Naive B cell (primary cell): ENCODE data around the gene CRCP. TPM values are rescaled to one million over a fixed set of nuclear protein-coding genes. Genes with fewer than 3 reads are reported as not detected.
"Not testable (repeated sequence)": the region's sequence is repeated elsewhere in the genome, so short reads cannot be mapped to it uniquely, and the experiment has no call there.

Source experiments
- ATAC-seq, 2 donors: fragments of 150-1000 bp; cut with Tn5 transposase; 2 replicates each; pipeline ENCODE4 v1.10.0; 2021; ENCODE audit warnings: low read depth in 2 of 2, mild to moderate bottlenecking in 2 of 2, moderate library complexity in 2 of 2
- DNase-seq: peaks from one replicate; pipeline ENCODE4 v3.0.0; 2022
- H3K27ac Mint-ChIP-seq, 6 donors: one replicate each; pipeline ENCODE4 v1.8.0; 2020 to 2022; ENCODE audit warnings: mild to moderate bottlenecking in 6 of 6, mixed read lengths in 6 of 6, moderate library complexity in 5 of 6, inconsistent platforms in 2 of 6
- H3K27me3 Mint-ChIP-seq, 3 donors: one replicate each; pipeline ENCODE4 v1.8.0; 2021 to 2022; ENCODE audit warnings: mixed read lengths in 3 of 3, mild to moderate bottlenecking in 1 of 3
- H3K36me3 Mint-ChIP-seq, 2 donors: one replicate each; pipeline ENCODE4 v1.8.0; 2020 to 2022; ENCODE audit warnings: mixed read lengths in 2 of 2, inconsistent platforms in 1 of 2, mild to moderate bottlenecking in 1 of 2
- H3K4me1 Mint-ChIP-seq, 3 donors: one replicate each; pipeline ENCODE4 v1.8.0; 2020 to 2022; ENCODE audit warnings: mixed read lengths in 3 of 3, inconsistent platforms in 1 of 3, mild to moderate bottlenecking in 1 of 3, moderate library complexity in 1 of 3
- H3K4me3 Mint-ChIP-seq, 8 donors: one replicate each; pipeline ENCODE4 v1.8.0; 2020 to 2022; ENCODE audit warnings: mild to moderate bottlenecking in 8 of 8, mixed read lengths in 8 of 8, moderate library complexity in 8 of 8, inconsistent platforms in 2 of 8
- H3K9me3 Mint-ChIP-seq, 7 donors: one replicate each; pipeline ENCODE4 v1.8.0; 2020 to 2022; ENCODE audit warnings: mixed read lengths in 7 of 7, mild to moderate bottlenecking in 5 of 7, inconsistent platforms in 2 of 7, moderate library complexity in 1 of 7
- polyA plus RNA-seq, 6 donors: library from polyadenylated mRNA; unstranded; fragments of 300-500 nt; fragmentation: Illumina TruSeq; gene quantifications; one replicate each; pipeline ENCODE4 v1.2.3, GENCODE V29; 2021; ENCODE audit warnings: low read depth in 6 of 6

Gene CRCP
- polyA plus RNA-seq, 6 donors from 2014 or later = 12.0 to 44.6 (median 29.8) TPM

DNA sequence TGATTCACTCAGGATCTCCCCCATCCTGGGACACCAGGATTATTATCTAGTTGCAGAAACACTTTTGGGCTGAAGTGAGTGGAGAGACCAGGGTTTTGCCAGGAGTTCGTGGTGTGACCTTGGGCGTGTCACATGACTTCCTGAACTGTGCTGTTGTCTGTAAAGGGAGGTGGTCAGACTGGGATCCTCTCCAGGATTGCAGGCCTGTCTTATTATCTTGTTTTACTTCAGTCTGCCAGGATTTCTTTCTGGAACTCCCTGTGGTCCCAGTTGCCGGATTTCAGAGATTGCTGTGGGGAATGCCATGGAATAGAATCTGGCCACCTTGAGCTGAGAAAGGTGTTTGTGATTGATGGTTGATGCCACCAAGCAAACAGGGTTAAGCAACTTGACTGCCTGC lies 35.8 kb downstream of the CRCP start:
- Mint-ChIP-seq H3K4me1 (peaks cover 2 to 9% (median 6%) of the 10 kb centered on the region in 3 donors), H3K9me3 (no peaks in the 10 kb centered on the region), H3K27me3 (no peaks in the 10 kb centered on the region), H3K36me3 (peaks cover 31 to 32% of the 10 kb centered on the region in 2 donors), H3K4me3 (no peak overlapping the region), H3K27ac (peak overlapping the region in 5 of 6 donors; percentile 13 to 62 (median 36))
- DNase-seq = no peak
- ATAC-seq = no peak

DNA sequence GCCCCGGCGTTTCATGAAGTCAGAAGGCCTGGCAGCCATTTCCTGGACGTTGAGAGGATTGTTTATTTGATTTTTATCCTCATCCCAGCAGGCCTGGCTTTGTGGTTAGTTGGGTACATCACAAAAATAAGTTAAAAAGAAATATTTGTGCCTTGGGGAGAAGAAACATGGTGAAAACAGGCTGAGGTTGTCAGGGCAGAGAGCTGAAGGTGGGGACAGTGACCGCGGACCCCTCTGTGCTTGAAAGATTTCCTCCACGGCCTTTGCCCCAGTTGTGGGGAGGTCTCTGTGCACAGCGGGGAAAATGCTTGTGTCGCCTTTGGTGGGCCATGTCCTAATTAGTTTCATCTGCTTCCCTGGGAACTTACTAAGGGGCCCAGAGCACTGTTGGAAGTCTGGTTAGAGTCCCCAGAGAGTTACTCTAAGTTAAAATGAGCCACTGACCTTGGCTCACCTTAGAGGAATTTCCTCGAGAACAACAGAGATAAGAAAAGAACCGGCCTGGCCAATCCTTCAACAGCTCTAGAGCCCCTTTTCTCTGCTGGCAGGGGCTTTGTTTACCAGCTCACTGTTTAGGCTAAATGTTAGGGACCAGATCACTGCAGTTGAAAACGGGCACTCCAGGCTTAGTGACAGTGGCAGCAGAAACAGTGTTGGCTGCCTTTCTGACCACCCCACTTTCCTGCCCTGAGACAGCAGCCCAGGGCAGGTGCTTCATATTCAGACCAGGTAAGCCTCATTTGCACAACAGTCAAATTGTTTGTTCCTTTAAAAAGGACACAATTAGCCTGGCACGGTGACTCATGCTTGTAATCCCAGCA lies 37.9 kb downstream of the CRCP start:
- Mint-ChIP-seq H3K27me3 (no peaks in the 10 kb centered on the region), H3K4me1 (peaks cover 0 to 9% (median 2%) of the 10 kb centered on the region in 3 donors), H3K27ac (peak overlapping the region in 1 of 6 donors; percentile 72), H3K36me3 (peaks cover 15 to 21% of the 10 kb centered on the region in 2 donors), H3K9me3 (peaks cover 0 to 2% (median 0%) of the 10 kb centered on the region in 7 donors), H3K4me3 (no peak overlapping the region)
- ATAC-seq (no peak), DNase-seq (no peak)

DNA sequence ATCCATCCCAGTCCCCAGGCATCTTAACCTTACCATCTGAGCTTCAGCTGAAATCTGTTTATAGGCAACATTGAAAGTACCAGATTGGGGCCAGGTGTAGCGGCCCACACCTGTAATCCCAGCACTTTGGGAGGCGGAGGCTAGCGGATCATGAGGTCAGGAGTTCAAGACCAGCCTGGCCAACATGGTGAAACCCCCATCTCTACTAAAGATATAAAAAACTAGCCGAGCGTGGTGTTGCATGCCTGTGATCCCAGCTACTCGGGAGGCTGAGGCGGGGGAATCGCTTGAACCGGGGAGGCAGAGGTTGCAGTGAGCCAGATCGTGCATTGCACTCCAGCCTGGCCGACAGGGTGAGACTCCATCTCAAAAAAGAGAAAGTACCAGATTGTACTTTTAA lies 39.0 kb downstream of the CRCP start:
- Mint-ChIP-seq H3K4me3 (no peak overlapping the region), H3K27me3 (no peaks in the 10 kb centered on the region), H3K27ac (peak overlapping the region in 1 of 6 donors; percentile 69), H3K4me1 (peaks cover 0 to 9% (median 2%) of the 10 kb centered on the region in 3 donors), H3K9me3 (peaks cover 0 to 9% (median 7%) of the 10 kb centered on the region in 7 donors), H3K36me3 (peaks cover 23 to 24% of the 10 kb centered on the region in 2 donors)
- no peak for ATAC-seq
- DNase-seq = no peak

DNA sequence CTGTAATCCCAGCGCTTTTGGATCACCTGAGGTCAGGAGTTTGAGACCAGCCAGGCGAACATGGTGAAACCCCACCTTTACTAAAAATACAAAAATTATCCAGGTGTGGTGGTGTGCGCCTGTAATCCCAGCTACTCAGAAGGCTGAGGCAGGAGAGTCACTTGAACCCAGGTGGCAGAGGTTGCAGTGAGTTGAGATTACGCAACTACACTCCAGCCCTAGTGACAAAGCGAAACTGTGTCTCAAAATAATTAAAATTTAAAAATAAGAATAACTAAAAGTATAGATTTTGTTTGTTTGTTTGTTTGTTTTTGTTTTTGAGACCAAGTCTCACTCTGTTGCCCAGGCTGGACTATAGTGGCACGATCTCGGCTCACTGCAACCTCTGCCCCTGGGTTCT lies 41.4 kb downstream of the CRCP start:
- not testable (repeated sequence) for DNase-seq, H3K4me3 Mint-ChIP-seq, H3K27ac Mint-ChIP-seq, H3K4me1 Mint-ChIP-seq, H3K27me3 Mint-ChIP-seq, ATAC-seq
- peaks cover 22 to 24% of the 10 kb centered on the region in 2 donors for H3K36me3 Mint-ChIP-seq
- peaks cover 0 to 25% (median 13%) of the 10 kb centered on the region in 7 donors for H3K9me3 Mint-ChIP-seq

DNA sequence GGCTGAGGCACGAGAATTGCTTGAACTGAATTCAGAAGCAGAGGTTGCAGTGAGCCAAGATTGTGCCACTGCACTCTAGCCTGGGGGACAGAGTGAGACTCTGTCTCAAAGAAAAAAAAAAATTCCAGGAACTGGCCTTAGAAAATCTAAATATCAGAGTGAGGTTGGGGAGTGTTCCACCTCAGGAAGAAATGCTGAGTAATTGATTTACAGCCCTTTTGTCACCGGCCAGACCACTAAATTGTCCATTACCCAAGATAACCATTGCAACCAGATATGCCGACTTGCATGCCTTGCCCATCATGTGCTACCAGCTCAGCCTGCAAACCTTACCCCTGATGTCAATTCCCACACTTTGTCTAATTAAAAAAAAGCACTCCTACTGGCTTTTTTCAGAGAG lies 42.4 kb downstream of the CRCP start:
- H3K36me3 Mint-ChIP-seq = peaks cover 20 to 21% of the 10 kb centered on the region in 2 donors
- H3K9me3 Mint-ChIP-seq = peaks cover 0 to 25% (median 13%) of the 10 kb centered on the region in 7 donors
- no peak for DNase-seq
- peak overlapping the region in 2 of 6 donors; percentile 13 to 54 for H3K27ac Mint-ChIP-seq
- H3K4me3 Mint-ChIP-seq = no peak overlapping the region
- no peaks in the 10 kb centered on the region for H3K4me1 Mint-ChIP-seq
- H3K27me3 Mint-ChIP-seq = no peaks in the 10 kb centered on the region
- no peak for ATAC-seq

DNA sequence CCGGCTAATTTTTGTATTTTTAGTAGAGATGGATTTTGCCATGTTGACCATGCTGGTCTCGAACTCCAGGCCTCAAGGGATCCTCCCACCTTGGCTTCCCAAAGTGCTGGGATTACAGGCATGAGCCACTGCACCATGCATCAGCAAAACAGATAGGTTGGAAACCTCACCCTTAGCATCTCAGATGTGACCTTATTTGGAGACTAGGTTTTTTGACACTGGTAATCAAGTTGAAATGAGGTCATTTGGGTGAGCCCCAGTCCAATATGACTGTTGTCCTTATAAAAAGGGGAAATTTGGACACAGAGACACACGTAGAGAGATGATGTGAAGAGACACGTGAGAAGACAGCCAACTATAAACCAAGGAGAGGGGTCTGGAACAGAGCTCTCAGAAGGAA lies 48.0 kb downstream of the CRCP start:
- H3K36me3 Mint-ChIP-seq = peaks cover 7 to 10% of the 10 kb centered on the region in 2 donors

DNA sequence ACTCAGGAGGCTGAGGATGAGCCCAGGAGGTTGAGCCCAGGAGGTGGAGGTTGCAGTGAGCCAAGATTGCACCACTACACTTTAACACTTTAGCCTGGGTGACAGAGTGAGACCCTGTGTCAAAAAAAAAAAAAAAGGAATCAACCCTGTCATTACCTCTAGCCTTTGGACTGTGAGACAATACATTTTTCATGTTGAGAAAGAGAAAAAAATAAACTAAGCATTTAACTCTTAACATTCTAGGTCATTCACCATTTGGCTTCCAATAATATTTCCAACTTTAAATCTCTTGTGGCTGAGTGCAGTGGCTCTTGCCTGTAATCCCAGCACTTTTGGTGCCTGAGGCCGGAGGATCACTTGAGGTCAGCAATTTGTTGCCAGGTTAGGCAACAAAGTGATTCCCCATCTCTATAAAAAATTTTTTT lies 48.6 kb downstream of the CRCP start:
- no peaks in the 10 kb centered on the region for H3K4me1 Mint-ChIP-seq
- ATAC-seq (no peak), DNase-seq (no peak)
- H3K27me3 Mint-ChIP-seq = no peaks in the 10 kb centered on the region
- H3K9me3 Mint-ChIP-seq = peaks cover 0 to 21% (median 11%) of the 10 kb centered on the region in 7 donors
- no peak overlapping the region for H3K27ac Mint-ChIP-seq
- peaks cover 3 to 5% of the 10 kb centered on the region in 2 donors for H3K36me3 Mint-ChIP-seq
- no peak overlapping the region for H3K4me3 Mint-ChIP-seq

More for the DNA sequence above, 48.0 kb downstream of the CRCP start:
- Mint-ChIP-seq H3K27ac (no peak overlapping the region), H3K4me1 (no peaks in the 10 kb centered on the region), H3K4me3 (no peak overlapping the region), H3K27me3 (no peaks in the 10 kb centered on the region), H3K9me3 (peaks cover 0 to 23% (median 14%) of the 10 kb centered on the region in 7 donors)
- no peak for ATAC-seq
- DNase-seq = no peak

DNA sequence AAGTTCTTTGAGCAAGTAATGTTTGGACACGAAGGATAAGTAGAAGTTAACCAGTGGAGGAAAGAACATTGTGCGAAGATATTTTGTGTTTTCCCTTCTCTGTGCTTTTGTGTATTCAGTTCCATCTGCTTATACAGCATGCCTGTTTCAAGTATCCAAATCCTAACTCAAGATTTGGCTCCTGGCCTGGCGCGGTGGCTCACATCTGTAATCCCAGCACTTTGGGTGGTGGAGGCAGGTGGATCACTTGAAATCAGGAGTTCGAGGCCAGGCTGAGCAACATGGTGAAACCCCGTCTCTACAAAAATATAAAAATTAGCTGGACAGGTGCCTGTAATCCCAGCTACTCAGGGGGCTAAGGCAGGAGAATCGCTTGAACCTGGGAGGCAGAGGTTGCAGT lies 49.7 kb downstream of the CRCP start:
- no peaks in the 10 kb centered on the region for H3K4me1 Mint-ChIP-seq

DNA sequence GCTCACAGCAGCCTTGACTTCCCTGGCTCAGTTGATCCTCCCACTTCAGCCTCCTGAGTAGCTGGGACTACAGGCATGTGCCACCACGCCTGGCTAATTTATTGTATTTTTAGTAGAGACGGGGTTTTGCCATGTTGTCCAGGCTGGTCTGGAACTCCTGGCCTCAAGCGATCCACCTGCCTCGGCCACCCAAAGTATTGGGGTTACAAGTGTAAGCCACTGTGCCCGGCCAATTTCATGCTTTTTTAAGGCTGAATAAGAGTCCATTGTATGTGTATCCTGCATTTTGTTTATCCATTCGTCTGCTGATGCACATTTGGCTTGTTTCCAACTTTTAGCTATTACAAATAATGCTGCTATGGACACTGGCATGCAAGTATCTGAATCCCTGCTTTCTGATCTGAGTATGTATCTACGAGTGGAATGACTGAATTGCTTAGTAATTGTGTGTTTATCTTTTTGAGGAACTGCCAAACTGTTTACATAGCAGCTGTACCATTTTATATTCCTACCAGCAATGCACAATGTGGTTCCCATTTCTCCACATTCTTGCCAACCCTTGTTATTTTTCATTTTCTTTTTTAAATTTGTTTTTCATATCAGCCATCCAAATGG lies 53.2 kb downstream of the CRCP start:
- ATAC-seq = no peak
- no peaks in the 10 kb centered on the region for H3K4me1 Mint-ChIP-seq
- H3K9me3 Mint-ChIP-seq = peaks cover 0 to 2% (median 0%) of the 10 kb centered on the region in 7 donors

More for the DNA sequence above, 49.7 kb downstream of the CRCP start:
- Mint-ChIP-seq H3K27ac (no peak overlapping the region), H3K36me3 (no peaks in the 10 kb centered on the region), H3K9me3 (peaks cover 0 to 11% (median 6%) of the 10 kb centered on the region in 7 donors), H3K4me3 (no peak overlapping the region), H3K27me3 (no peaks in the 10 kb centered on the region)
- no peak for DNase-seq
- ATAC-seq = no peak

DNA sequence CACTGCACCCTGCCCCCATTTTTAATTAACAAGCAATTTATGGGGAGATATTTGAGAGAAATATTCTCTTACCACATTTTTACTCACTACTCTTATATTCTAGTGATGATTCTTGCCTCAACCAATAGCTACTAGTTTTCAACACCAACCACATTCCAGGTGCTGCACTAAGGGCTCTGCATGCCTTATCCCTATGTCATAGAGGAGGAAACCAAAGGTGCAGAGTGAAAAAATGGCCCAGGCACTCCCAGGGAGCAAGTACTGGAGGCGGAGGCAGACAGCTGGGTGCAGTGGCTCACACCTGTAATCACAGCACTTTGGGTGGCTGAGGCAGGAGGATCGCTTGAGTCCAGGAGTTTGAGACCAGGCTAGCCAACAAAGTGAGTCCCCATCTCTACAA lies 55.0 kb downstream of the CRCP start:
- no peak overlapping the region for H3K27ac Mint-ChIP-seq

More for the DNA sequence above, 53.2 kb downstream of the CRCP start:
- peak overlapping the region in 1 of 6 donors; percentile 60 for H3K27ac Mint-ChIP-seq
- no peaks in the 10 kb centered on the region for H3K27me3 Mint-ChIP-seq
- no peak for DNase-seq
- no peak overlapping the region for H3K4me3 Mint-ChIP-seq
- H3K36me3 Mint-ChIP-seq = no peaks in the 10 kb centered on the region

DNA sequence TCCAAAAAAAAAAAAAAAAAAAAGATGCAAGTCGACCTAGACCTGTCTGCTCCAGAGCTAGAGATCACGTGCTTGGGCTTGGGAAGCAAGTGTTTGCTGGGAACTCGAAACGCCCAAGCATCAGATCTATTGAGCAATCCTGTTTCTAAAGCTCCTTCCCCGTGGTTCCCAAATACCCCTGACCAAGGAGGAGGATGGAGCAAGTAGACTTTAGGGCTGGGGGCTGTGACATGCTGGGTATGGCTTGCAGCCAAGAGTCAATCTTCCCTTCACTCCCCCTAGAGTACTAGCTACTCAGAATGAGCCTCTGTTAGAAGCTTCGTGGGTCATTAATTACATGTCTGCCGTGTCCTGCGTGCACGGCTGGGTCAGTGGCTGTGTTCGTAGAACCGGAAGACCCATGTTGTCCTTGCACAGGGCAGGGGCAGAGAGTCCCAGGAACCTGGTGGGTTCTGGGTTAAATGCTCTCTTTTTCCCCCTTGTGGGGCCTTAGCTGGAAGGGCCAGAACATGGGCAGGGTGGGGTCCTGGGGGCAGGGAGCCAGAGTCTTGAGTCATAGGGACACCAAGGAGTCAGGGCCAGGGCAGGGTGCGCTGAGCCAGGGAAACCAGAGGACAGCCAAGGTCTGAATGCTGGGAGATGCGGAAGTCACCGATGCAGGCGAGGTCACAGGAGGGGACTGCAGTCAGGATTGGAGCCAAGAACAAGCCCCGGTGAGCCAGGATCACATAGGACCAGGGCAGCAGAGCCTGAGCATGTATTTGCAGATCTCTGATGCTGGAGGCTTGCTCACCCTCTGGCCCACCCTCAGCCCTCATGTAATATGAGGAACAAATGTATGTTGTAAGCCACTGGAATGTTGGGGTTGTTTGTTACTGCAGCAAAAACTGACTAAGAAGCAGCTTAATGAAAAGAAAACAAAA lies 55.9 kb downstream of the CRCP start:
- no peaks in the 10 kb centered on the region for H3K36me3 Mint-ChIP-seq

More for the DNA sequence above, 55.0 kb downstream of the CRCP start:
- no peak for ATAC-seq
- H3K36me3 Mint-ChIP-seq = no peaks in the 10 kb centered on the region
- H3K27me3 Mint-ChIP-seq = no peaks in the 10 kb centered on the region
- H3K4me1 Mint-ChIP-seq = peaks cover 0 to 3% (median 0%) of the 10 kb centered on the region in 3 donors
- DNase-seq = no peak
- no peak overlapping the region for H3K4me3 Mint-ChIP-seq
- peaks cover 0 to 2% (median 0%) of the 10 kb centered on the region in 7 donors for H3K9me3 Mint-ChIP-seq

DNA sequence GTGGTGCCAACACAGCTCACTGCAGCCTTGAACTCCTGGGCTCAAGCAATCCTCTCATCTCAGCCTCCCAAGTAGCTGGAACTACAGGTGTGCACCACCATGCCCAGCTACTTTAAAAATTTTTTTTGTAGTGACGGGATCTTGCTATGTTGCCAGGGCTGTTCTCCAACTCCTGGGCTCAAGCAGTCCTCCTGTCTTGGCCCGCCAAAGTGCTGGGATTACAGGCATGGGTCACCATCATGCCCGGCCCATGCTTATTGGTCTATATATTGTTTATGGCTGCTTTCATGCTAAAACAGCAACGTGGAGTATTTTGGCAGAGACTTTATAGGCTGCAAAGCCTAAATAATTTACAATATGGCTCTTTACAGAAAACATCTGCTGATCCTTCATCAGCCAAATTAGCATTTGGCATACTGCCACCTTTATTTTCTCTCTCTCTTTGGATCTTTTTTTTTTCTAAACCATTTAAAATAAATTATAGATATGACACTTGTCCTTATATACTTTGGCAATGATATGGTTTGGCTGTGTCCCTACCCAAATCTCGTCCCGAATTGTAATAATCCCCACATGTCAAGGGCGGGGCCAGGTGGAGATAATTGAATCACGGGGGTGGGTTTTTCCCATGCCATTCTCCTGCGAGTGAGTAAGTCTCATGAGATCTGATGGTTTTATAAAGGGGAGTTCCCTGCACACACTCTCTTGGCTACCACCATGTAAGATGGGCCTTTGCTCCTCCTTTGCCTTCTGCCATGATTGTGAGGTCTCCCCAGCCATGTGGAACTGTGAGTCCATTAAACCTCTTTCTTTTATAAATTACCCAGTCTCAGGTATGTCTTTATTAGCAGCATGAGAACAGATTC lies 58.1 kb downstream of the CRCP start:
- H3K36me3 Mint-ChIP-seq, H3K9me3 Mint-ChIP-seq: not testable (repeated sequence)

More for the DNA sequence above, 55.9 kb downstream of the CRCP start:
- Mint-ChIP-seq H3K9me3 (peaks cover 0 to 2% (median 0%) of the 10 kb centered on the region in 7 donors), H3K4me3 (no peak overlapping the region), H3K4me1 (peaks cover 0 to 3% (median 0%) of the 10 kb centered on the region in 3 donors), H3K27me3 (no peaks in the 10 kb centered on the region), H3K27ac (peak overlapping the region in 1 of 6 donors; percentile 74)
- DNase-seq = no peak
- ATAC-seq = no peak

More for the DNA sequence above, 58.1 kb downstream of the CRCP start:
- not testable (repeated sequence) for DNase-seq, H3K4me1 Mint-ChIP-seq, H3K4me3 Mint-ChIP-seq, ATAC-seq, H3K27me3 Mint-ChIP-seq
- peak overlapping the region in 1 of 6 donors; percentile 49 for H3K27ac Mint-ChIP-seq
